GM18520 (cell line): ENCODE measurements around the gene OPN4.
"Not testable (repeated sequence)": the region's sequence is repeated elsewhere in the genome, so short reads cannot be mapped to it uniquely, and the experiment has no call there.

Source experiments
- ATAC-seq: cut with Tn5 transposase; IDR thresholded peaks from one replicate; pipeline ENCODE4 v1.9.1; 2021; ENCODE audit not compliant: unreplicated experiment

Gene OPN4, protein sequence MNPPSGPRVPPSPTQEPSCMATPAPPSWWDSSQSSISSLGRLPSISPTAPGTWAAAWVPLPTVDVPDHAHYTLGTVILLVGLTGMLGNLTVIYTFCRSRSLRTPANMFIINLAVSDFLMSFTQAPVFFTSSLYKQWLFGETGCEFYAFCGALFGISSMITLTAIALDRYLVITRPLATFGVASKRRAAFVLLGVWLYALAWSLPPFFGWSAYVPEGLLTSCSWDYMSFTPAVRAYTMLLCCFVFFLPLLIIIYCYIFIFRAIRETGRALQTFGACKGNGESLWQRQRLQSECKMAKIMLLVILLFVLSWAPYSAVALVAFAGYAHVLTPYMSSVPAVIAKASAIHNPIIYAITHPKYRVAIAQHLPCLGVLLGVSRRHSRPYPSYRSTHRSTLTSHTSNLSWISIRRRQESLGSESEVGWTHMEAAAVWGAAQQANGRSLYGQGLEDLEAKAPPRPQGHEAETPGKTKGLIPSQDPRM

DNA sequence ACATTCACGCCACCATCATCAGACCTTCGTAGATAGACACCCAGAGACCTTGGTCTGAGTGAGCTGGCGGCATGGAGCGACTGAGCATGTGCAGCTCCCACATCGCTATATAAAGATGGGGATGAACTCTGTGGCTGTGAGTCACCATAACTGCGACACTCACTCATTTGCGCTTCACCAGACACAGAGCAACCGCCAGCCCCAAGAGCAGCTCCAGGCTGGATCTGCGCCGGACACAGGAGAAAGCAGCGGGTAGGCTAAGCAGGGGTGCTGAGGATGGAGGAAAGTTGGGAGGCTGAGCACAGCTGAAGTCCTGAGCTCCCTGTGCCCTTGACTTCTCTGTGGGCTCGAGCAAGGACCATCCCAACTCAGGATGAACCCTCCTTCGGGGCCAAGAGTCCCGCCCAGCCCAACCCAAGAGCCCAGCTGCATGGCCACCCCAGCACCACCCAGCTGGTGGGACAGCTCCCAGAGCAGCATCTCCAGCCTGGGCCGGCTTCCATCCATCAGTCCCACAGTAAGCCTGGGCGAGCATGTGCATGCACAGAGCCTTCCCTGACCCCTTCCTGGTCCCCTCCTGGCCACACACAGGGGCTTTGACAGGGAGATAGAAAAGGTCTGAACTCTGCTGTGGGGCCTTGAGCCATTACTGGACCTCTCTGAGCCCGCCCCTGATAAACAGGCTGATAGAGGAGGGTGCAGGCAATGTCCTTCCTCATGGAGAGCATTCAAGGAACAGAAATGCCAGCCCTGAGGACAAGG, at the start of gene OPN4:
Gene OPN4 (plus strand): TSS at position 137 of the 762 bp plus-strand sequence. CDS start 237 bp downstream, at position 374.
- no peak for ATAC-seq

DNA sequence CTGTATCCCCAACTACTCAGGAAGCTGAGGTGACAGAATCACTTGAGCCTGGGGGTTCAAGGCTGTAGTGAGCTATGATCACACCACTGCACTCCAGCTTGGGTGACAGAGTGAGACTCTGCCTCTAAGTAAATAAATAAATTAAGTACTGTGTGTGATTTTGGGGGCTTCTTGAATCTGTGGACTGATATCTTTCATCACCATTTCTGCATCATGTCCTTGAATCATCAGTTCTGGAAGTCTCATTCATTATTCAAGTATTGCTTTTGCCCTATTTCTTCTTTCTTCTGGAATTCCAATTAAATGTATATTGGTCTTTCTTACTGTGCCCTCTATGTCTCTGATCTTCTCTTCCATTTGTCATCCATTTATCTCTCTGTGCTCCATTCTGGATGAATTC, 46.7 kb upstream of the OPN4 start:
- no peak for ATAC-seq

DNA sequence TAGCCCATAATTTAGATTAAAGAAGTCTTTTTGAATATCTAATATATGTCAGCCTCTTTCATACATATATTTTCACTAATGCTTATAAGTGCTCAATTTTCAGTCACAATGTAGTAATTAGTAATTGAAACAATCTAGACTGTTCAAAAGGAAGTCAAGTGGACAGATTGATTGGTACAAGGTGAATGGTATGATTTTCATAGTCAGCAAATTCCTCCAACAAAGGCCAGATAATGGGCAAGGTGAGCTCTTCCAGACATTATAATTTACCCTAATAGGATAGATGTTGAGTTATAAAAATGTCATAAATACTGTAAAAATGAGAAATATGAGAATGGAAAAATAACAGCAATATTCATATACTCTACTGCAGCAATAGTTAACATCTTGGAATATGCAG, 44.4 kb upstream of the OPN4 start:
- ATAC-seq: no peak

DNA sequence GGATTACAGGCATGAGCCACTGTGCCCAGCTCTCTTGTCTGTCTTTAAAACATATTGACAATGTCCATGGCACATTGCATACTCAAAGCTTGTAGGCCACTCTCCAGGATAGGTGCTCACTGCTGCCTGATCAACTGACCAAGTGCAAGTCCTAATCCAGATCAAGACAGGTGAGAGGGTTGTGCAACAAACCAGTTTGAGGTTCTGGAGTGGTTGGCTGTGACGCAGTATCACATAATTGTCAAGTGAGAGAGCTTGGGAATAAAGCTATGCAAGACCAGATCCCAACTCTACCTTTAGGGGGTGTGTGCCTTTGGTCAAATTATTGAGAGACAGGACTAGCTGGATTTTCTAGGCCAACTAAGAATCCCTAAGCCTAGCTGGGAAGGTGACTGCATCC, 43.0 kb upstream of the OPN4 start:
- ATAC-seq: no peak

DNA sequence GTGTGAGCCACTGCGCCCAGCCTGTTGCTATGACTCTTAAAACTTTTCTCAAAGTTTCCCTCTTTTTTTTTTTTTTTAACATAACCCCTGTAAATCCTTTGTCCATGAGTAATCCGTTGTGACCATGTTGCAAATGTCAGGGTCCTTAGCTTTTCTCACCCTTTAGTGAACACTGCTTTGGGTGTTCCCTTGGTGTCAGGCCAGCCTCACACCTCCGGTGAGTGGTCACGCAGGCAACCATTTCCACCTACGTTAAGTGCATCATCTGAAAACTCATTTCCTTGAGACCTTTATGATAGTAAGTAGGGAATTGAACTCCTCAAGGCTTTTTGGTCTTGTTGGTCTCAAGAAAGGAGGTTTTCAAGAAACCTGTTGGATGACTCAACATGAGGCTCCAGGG, 41.3 kb upstream of the OPN4 start:
- ATAC-seq: no peak

DNA sequence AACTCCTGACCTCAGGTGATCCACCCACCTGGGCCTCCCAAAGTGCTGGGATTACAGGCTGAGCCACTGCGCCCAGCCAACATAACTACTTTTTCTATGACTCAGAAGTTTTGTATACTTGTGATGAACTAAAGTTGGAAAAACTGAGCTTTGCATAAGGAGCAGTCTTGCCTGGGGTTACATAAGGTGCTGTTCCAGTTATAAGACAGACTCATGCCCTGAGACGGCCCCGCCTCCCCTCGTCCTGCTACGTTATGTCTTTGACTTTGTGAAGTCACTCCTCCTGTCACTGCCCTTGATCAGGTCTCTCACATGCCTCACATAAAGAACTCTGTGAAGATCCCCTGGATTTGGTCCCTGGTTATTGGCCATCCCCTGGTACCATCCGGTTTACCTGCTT, 40.4 kb upstream of the OPN4 start:
- no peak for ATAC-seq

DNA sequence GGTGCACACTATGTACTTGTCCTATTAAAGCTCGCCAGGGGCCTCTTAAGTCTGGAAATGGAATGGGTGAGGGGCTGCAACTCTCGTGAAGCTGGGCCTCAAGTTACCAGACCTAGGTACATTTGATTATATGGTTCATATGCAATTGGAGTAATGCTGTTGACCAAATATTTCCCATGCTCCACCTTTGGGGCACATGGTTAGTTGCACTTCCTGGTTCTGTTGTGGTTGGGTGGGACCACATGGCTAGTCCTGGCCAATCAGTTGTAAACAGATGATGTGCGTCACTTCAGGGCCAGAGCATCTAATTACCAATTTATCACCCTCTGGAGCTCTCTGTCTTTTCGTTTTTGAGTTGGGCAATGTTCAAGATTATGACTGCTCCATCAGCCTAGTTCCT, 39.5 kb upstream of the OPN4 start:
- no peak for ATAC-seq

DNA sequence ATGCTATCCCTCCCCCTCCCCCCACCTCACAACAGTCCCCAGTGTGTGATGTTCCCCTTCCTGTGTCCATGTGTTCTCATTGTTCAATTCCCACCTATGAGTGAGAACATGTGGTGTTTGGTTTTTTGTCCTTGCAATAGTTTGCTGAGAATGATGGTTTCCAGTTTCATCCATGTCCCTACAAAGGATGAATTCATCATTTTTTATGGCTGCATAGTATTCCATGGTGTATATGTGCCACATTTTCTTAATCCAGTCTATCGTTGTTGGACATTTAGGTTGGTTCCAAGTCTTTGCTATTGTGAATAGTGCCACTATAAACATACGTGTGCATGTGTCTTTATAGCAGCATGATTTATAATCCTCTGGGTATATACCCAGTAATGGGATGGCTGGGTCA, 37.1 kb upstream of the OPN4 start:
- ATAC-seq: not testable (repeated sequence)

DNA sequence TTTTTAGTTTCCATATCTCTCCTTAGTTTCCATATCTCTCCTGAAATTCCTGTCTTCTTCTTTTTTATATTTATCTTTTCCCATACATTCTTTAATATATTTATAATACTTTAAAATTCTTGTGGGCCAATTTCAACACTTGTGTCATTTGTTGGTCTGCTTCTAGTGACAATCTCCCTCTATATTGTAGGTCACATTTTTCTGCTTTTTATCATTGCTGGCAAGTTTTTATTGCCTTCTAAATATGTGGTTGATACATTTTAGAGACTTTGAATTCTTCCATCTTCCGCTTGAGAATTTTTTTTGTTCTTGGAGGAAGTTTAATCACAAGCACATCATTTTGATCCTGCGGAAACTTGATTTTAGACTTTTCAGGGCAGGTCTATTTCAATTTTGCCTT, 26.0 kb upstream of the OPN4 start:
- ATAC-seq: no peak

DNA sequence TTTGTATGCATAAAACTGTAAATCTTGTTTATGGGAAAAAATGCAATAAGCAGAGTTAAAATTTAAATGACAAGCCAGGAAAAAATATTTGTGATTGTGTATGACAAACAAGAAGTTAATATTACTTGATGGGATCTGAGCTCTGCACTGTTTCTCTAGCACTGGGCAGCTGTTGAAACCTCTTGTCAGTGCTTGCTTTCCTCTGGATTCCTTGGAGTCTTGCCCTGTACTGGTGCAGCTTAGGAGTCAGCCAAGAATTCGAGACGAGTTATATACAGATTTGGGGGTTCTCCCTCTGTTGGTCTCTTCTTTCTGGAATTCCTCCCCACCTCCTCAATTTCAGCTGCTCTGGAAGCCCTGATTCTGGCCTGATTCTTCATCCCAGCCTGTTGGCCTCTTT, 24.3 kb upstream of the OPN4 start:
- no peak for ATAC-seq

DNA sequence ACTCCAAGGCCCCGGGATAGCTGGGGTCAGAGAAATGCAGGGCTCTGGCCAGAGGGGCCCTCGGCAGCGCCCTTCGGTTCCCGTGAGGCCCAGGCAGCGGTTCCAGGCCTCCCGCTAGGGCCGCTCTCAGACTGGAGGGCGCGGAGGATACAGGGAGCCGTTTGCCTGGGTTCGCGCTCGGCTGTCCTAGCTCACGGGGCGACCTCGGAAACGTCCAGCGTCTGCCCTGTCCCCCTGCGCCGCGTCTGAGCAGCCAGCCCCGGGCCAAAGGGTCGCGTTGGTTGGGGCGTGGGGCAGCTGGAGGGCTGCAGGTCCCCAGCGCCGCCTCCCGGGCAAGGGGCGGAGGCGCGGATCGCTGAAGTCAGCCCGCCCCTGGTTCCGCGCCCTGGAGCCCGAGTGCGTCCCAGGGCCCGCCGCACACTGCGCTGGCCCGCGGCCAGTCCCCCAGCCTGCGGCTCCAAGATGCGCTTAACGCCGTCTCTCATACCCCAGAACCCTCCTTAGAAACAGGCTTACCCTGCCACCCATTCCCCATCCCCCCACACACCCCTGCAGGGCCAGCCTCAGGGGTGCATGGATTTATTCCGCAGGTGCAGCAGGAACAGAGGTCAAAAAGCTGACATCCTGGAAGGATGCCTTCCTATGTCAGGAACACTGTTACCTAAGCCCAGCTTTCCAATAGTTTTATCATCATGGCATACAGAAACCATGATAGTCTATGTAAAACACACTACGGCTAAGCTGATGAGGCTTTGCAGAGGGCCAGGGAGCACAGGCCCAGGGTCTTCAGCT, 22.1 kb upstream of the OPN4 start:
- ATAC-seq: no peak

DNA sequence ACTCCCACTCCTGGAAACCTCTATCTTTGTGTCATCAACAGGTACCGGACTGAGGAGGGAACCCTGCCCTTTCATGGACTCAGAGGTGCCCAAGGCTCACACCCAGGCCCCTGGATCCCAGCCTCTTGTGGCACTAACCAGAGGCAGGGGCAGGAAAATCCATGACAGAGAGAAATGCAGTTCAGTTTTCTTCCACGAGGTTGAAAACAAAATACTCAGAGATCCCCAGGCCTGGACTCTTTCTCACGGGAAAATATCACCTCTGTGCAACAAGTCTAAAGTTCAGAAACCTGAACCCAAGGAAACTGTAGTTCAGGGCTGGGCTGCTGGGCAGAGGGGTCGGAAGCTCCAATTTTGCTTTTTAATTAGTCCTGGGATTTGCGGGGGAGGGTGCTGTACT, 21.4 kb upstream of the OPN4 start:
- ATAC-seq: no peak

DNA sequence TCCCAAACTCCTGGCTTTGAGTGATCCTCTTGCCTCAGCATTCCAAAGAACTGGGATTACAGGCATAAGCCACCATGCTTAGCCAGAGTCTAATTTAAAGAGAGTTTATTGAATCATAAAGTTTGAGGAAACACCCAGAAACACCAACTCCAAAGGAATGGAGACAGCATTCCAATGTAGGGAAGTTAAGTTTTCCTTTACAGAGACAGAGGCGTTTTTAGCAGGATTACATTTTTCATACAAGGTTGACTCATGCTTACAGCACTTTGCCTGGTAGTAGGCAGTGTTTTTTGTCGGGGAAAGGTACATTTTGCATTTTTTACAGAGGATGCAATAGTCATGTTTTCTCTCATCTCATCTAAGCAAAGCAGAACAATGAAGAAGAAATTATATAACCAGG, 18.9 kb upstream of the OPN4 start:
- ATAC-seq: no peak

DNA sequence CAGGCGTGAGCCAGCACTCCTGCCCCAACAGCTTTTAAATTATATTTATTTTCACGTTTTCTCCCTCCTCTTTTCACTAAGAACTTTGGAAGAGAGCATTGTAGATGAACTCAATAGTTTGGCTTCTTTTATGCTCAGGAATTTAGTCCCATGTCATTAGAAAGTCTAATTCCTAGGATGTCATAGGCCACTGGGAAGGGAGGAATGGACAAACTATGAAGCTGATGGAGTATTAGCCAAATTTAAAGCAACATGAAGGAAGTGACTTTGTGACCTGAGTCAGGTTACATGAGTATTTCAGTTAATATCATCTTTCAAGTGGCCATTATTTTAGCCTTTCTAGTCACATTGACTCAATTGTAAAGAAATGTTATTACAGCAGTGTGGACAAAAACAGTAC, 18.0 kb upstream of the OPN4 start:
- no peak for ATAC-seq

DNA sequence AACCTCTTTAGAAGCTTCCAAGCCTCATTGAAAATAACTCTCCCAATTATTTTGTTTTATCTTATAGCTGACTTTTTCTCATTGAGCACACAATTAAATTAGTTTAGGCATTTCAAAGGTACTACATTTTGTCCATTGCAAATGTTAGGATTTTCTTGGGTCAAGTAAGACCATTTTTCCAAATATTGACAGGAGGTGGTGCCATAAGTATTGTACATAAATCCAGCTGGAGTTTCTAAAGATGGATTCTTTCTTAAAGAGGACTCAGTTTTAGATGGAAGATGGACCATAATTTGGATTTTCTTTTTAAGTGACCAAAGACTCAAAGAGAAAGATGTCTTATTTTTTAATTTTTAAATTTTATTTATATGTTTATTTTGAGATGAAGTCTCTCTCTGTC, 12.3 kb upstream of the OPN4 start:
- no peak for ATAC-seq

DNA sequence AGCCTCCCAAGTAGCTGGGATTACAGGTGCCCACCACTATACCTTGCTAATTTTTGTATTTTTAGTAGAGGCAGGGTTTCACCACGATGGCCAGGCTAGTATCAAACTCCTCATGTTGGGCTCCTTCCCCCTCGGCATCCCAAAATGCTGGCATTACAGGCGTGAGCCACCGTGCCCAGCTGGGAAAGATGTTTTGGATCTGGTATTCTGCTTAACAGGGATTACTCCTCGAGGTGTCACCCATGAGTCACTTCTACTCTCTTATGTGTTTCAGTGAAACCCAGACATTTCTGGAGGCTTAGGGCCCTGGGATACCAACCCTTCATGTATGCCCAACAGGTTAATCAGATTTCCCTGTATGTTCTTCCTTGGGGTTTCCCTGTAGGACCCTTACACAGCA, 11.8 kb upstream of the OPN4 start:
- ATAC-seq: peak; percentile 3

DNA sequence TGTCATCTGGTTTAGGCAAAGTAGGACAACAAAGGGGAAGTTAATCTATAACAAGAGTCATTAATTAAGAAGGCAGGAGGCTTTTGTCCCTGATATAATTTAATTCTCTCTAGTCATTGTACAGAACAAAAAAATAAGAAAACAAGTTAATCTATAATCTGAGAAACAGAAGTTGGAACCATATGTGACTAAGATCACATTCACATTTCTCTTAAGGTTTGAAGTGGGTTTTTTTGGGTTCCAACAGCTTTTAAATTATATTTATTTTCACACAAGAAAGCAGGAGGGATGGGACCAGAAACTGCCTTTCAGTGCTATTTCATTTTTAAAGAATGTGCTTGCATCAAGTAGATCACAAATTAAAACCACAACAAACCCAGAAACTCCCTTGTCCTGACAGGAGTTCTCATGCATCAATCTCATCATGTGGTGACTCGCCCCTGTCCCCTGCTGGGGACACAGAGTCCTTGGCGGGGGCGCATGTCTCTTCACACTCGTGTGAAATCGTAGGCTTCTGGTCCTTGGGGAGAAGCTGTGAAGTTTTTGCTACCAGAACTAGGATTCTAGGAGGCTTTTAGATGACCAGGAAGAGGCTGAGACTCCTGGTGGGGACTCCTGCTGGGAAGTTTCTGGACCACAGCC, 10.1 kb upstream of the OPN4 start:
- ATAC-seq: no peak

DNA sequence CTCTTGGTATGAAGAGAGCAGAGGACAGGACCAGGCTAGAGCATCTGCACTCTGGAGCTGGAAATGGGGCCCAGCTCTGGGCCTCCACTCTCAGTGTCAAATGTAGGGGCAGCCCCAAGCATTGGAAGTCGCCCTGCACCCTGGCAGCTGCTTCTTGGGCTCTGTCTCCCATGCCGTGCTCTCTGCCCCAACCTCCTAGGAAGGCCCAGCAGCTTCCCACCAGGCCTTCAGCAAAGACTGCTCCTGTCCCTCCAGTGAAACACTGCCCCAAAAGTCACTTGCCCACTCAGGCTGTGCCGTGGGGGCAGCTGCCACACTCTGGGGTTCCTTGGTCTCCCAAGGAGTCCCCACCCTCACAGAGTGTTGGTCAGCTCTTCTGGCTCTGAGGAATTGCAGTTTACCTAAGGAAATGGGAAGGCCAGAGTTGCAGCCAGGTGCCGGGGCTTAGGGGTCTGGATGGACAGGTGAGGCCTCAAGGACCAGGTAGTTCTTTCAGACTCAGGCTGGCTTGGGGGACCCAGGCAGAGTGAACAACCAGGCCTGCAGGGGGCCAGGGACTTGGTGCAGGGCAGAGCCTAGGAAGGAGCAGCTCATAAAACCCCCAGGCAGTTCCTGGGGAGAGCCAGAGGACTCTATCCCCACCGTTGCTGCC, 9.4 kb upstream of the OPN4 start:
- ATAC-seq: no peak

DNA sequence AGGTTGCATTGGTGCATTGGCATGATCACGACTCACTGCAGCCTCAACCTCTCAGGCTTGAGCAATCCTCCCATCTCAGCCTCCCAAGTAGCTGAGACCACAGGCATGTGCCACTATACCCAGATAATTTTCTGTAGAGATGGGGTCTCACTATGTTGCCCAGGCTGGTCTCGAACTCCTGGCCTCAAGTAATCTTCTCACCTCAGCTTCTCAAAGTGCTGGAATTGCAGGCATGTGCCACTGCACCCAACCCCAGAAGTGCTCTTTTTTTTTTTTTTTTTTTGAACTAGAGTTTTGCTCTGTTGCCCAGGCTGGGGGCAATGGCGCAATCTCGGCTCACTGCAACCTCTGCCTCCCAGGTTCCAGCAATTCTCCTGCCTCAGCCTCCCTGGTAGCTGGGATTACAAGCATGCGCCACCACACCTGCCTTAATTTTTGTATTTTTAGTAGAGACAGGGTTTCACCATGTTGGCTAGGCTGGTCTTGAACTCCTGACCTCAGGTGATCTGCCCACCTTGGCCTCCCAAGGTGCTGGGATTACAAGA, 8.7 kb upstream of the OPN4 start:
- ATAC-seq: not testable (repeated sequence)

DNA sequence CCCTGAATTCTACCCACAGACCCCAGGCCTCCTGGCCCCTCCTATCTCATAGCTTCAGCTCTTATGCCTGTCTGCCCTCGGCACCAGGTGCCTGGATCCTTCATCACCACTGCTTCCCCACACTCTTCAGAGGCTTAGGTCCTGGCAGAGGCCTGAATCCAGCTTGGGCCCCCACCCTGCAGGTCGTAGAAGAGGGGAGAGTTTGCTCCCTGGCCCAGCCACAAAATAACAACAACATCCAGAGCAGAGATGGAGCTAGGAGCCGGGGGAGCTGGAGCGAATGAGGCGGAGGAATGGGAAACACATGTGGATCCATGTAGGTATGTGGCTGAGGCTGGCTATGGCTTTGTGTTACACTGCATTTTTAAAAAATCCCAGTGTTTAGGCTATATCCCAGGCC, 7.8 kb upstream of the OPN4 start:
- no peak for ATAC-seq
